Measurements from ENCODE around the gene SH3D19.
"Not testable (repeated sequence)": the region's sequence is repeated elsewhere in the genome, so short reads cannot be mapped to it uniquely, and the experiment has no call there.

Gene SH3D19

GRCh38 chr4:151239608-151240007 lies 85.8 kb downstream of the SH3D19 start:
- no peak for TF ChIP-seq CTCF (IDR thresholded peaks at IDR 0.05; ENCODE audit: unreplicated experiment in 3 of 3)
- Mint-ChIP-seq H3K9me3 (no peaks in the 10 kb centered on the region), H3K27me3 (ENCODE audit: low read depth) (no peaks in the 10 kb centered on the region), H3K4me1 (peaks cover 11% of the 10 kb centered on the region), H3K4me3 (no peak overlapping the region), H3K36me3 (ENCODE audit: low read depth) (no peaks in the 10 kb centered on the region), H3K27ac (no peak overlapping the region)

GRCh38 chr4:151238477-151238876 lies 86.9 kb downstream of the SH3D19 start:
- peak in 1 of 3 experiments; percentile 20 for TF ChIP-seq CTCF (IDR thresholded peaks at IDR 0.05; ENCODE audit: unreplicated experiment in 3 of 3)
- H3K4me1 Mint-ChIP-seq, result peaks cover 9% of the 10 kb centered on the region

GRCh38 chr4:151236036-151236435 lies 89.4 kb downstream of the SH3D19 start:
- H3K4me1 Mint-ChIP-seq, result peaks cover 15% of the 10 kb centered on the region
- TF ChIP-seq CTCF (IDR thresholded peaks at IDR 0.05; ENCODE audit: unreplicated experiment in 3 of 3), result no peak
- peaks cover 3% of the 10 kb centered on the region for H3K36me3 Mint-ChIP-seq (ENCODE audit: low read depth)
- no peaks in the 10 kb centered on the region for H3K27me3 Mint-ChIP-seq (ENCODE audit: low read depth)
- no peak overlapping the region for H3K27ac Mint-ChIP-seq
- no peaks in the 10 kb centered on the region for H3K9me3 Mint-ChIP-seq
- H3K4me3 Mint-ChIP-seq, result no peak overlapping the region

More at GRCh38 chr4:151238477-151238876, 86.9 kb downstream of the SH3D19 start:
- H3K4me3 Mint-ChIP-seq, result no peak overlapping the region
- peak overlapping the region in 2 of 3 experiments; percentile 13 to 21 for H3K27ac Mint-ChIP-seq
- no peaks in the 10 kb centered on the region for H3K36me3 Mint-ChIP-seq (ENCODE audit: low read depth)
- no peaks in the 10 kb centered on the region for H3K9me3 Mint-ChIP-seq
- no peaks in the 10 kb centered on the region for H3K27me3 Mint-ChIP-seq (ENCODE audit: low read depth)

GRCh38 chr4:151235373-151235772 lies 90.0 kb downstream of the SH3D19 start:
- peaks cover 15% of the 10 kb centered on the region for H3K4me1 Mint-ChIP-seq
- not testable (repeated sequence) for H3K9me3 Mint-ChIP-seq; H3K27ac Mint-ChIP-seq; H3K27me3 Mint-ChIP-seq (ENCODE audit: low read depth); H3K36me3 Mint-ChIP-seq (ENCODE audit: low read depth); H3K4me3 Mint-ChIP-seq

GRCh38 chr4:151233600-151233999 lies 91.8 kb downstream of the SH3D19 start:
- Mint-ChIP-seq H3K4me3 (no peak overlapping the region), H3K27ac (peak overlapping the region in 1 of 3 experiments; percentile 65)
- no peak for TF ChIP-seq CTCF (IDR thresholded peaks at IDR 0.05; ENCODE audit: unreplicated experiment in 3 of 3)

GRCh38 chr4:151231915-151232595 lies 93.3 kb downstream of the SH3D19 start:
- Mint-ChIP-seq H3K4me1 (peaks cover 25% of the 10 kb centered on the region), H3K27me3 (ENCODE audit: low read depth) (no peaks in the 10 kb centered on the region), H3K36me3 (ENCODE audit: low read depth) (peaks cover 8% of the 10 kb centered on the region), H3K27ac (peak overlapping the region in 2 of 3 experiments; percentile 18 to 83), H3K4me3 (no peak overlapping the region), H3K9me3 (no peaks in the 10 kb centered on the region)
- TF ChIP-seq CTCF (IDR thresholded peaks at IDR 0.05; ENCODE audit: unreplicated experiment in 3 of 3), result no peak

More at GRCh38 chr4:151233600-151233999, 91.8 kb downstream of the SH3D19 start:
- Mint-ChIP-seq H3K27me3 (ENCODE audit: low read depth) (no peaks in the 10 kb centered on the region), H3K9me3 (no peaks in the 10 kb centered on the region), H3K36me3 (ENCODE audit: low read depth) (peaks cover 8% of the 10 kb centered on the region), H3K4me1 (peaks cover 14% of the 10 kb centered on the region)

Data from nephron (organoid).